ENCODE results near the gene TBC1D10A.

The TBC1D10A gene

GRCh38 chr22:30265823-30266444 lies 60.8 kb downstream of the TBC1D10A start:
- DNase-seq (ENCODE audit: low read depth in 2 of 2), result peak; percentile 83

DNA sequence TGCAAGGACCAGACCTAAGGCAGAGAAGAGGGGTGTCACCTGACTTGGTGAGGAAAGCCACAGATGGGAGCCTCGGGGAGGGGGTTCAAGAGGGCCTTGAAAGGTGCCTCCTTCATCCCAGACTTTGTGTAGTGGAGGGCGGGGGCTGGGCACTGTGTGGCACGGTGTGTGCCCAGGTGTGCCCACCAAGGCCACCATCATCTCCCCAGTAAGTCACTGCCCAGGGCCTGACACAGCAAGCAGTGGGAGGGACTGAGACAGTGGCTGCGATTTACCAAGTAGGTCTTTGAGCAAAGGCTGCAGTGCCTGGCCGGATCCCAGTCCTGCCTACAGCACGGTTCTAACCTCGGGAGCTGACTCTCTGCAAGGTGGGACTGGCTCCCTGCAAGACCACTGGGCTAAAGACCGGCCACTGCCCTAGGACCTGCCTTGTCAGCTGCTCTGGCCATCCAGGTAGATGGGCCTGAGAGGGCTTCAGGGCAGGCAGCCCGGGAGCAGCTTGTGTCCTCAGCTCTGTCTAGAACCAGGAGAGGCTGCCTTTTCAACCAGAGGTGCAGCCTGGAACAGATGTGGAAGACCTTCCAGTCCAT lies 61.5 kb downstream of the TBC1D10A start:
- no peak for DNase-seq (ENCODE audit: low read depth in 2 of 2)

- DNase-seq (ENCODE audit: low read depth in 2 of 2), result no peak
Measured at GRCh38 chr22:30263883-30264282, 62.9 kb downstream of the TBC1D10A start.

- peak; percentile 70 for DNase-seq (ENCODE audit: low read depth in 2 of 2)
Measured at GRCh38 chr22:30262917-30263741, 63.6 kb downstream of the TBC1D10A start.

GRCh38 chr22:30262112-30262511 lies 64.6 kb downstream of the TBC1D10A start:
- DNase-seq (ENCODE audit: low read depth in 2 of 2), result no peak

DNA sequence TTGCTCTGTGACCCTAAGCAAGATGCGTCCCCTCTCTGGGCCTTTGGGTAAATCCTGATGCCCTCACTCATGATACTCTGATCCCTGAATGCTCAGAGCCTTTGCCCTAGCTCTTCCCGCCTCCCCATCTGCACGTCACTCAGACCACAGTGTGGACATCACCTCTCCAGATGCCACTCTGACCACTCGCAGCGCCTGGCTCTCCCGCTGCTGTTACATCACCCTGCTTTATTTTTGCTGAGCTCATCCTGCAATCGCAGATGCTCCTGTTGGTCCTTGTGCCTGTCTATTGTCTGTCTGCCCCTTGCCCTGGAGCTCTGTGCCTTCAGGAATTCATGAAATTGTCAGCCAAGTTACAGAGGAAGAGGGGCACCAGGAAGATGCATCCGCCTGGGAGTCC lies 65.6 kb downstream of the TBC1D10A start:
- no peak for DNase-seq (ENCODE audit: low read depth in 2 of 2)

DNA sequence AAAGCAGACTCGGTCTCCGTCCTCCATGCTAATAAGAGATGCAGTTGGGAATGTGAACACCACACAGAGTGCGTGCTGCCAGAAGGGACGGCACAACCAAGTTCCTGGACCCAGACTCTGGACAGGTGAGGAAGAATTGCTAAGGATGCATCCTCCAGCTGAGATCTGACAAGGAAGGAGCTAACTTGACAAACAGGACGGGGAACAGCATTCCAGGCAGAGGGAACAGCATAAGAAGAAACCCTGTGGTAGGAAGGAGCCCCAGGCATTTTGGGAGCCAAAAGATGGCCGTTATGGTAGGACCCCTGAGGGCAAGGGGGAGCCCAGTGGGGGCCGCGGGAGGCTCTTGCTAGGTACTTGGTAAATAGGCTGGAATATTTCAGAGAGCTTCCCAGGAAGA lies 66.1 kb downstream of the TBC1D10A start:
- DNase-seq (ENCODE audit: low read depth in 2 of 2), result no peak

DNA sequence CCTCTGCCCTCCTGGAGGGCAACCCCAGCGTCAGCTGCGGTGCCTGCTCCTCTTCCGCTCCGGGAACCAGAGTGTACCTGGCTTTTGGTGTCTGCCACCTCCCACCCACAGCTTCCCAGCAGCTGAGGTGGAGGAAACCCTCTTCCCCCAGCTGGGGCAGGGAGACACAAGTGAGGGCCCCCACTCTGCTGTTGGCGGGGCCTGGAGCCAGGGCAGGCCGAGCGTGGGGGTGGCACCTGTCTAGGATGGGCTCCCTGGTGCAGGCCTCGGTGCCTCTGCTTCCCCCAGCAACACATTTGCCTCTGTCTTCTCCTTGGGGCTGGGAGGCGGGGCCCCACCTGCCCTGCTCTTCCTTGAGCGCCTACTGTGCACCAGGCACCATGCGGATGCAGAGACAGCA lies 66.5 kb downstream of the TBC1D10A start:
- DNase-seq (ENCODE audit: low read depth in 2 of 2), result no peak

GRCh38 chr22:30254314-30254713 lies 72.4 kb downstream of the TBC1D10A start:
- no peak for DNase-seq (ENCODE audit: low read depth in 2 of 2)

DNA sequence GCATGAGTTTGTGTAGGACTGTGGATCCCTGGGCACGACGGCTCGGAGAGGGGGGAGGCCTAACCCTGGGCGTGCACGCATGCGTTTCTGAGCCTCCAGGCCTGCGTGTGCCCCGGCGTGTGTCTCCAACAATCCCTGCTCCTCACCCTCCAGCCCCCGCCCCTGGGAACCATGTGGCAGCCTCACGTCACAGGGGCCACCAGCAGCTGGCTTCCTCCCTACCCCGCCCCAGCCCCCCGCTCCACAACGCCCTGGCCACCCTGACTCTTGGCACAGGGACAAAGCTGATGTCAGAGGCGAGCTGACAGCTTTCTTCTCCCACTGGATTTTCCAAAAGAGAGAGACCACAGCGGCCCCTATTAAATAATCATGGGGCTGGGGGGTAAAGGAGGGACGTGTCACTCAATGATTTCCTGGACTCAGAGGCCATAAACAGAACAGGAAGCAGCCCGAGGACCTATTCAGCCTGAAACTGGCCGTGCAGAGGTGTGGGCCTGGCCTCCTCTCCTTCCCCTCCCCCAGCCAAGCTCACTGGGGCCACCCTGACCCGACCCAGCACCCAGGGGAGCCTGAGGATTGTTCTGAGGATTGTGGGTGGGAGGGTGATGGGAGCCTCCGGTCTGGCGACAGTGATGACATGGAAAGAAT lies 73.4 kb downstream of the TBC1D10A start:
- DNase-seq (ENCODE audit: low read depth in 2 of 2), result no peak

- DNase-seq (ENCODE audit: low read depth in 2 of 2), result no peak
Measured at GRCh38 chr22:30252411-30253204, 74.1 kb downstream of the TBC1D10A start.

GRCh38 chr22:30251711-30252110 lies 75.0 kb downstream of the TBC1D10A start:
- no peak for DNase-seq (ENCODE audit: low read depth in 2 of 2)

- peak in 1 of 2 donors; percentile 31 for DNase-seq (ENCODE audit: low read depth in 2 of 2)
Measured at GRCh38 chr22:30250661-30251267, 76.0 kb downstream of the TBC1D10A start.

- DNase-seq (ENCODE audit: low read depth in 2 of 2), result no peak
Measured at GRCh38 chr22:30250039-30250565, 76.6 kb downstream of the TBC1D10A start.

DNA sequence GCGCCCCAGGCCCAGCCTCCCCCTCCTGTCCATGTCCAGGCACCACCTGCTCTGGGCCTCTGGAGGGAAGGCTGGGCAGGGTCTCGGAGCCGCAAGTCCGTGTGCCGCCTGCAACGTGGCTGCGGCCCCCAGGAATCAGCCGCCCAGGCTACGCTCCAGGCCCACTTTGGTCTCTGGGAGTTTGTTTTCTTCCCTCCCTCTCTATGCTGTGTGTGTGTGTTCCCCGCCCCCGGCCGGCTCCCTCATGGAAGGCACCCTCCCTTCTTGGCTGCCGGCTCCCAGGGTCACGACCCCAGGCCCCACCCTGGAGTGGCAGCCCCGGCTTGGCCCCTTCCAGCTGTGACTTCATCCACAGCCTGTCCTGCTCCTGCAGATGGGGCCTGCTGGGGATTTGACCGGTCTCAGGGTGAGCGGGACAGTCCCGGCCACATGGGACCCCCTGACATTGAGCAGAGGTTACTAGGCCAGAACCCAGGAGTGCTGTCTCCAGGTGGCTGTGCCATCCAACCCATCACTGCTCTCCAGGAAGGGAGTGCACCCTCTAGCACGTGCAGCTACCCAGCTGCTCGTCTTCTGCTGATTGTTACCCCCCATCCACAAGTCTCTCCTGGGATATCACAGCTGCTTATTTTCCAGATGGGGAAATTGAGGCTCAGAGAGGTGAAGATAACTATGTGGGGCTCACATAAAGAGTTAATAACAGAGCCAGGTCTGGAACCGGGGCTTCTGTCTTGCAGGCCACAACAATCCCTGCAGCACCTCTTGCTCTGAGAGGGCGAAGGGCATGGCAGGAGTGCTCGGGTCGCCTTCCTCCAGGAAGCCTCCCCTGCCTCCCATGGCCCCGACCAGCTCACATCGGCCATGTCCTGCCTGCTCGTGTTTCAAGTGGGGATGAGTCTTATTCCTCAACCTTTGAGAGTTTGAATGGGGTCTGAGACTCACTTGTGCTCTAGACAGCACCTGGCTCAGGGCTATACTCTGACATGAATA lies 77.4 kb downstream of the TBC1D10A start:
- DNase-seq (ENCODE audit: low read depth in 2 of 2), result no peak

DNA sequence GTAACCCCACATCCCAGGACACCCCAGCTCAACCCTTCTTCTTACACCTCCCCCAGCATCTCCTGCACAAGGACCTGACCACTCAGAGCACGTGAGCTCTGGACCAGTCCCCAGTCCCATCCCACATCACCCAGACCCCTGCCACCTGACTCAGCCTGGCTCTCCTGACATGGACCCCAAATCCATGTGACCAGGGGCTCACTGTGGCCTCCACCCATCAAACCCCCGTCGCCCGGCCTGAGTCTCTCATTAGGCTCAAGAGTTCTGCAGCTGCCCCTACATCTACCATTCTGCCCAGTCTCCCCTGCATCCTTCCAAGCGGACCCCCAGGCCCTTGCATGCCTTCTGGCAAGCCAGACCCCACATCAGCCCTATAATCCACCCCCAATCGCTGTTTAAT lies 78.3 kb downstream of the TBC1D10A start:
- DNase-seq (ENCODE audit: low read depth in 2 of 2), result no peak

DNA sequence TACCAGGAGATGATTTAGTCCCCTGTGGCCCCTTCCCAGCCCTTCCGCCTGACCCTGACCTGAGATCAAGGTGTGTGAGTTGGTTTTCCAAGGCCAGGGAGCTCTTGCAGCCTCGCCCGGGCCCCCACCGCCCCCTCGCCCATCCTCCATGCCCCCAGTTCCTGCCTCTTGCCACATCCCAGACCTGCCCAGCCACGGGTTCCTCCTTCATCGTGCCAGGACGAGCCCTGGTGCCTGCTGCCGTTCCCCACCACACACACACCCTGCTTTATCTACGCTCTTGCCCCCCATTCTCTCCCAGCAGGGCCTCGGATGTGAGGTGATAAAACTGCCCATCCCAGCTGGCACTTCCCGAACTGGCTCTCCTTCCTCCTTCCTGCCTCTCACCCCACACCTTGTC lies 78.8 kb downstream of the TBC1D10A start:
- DNase-seq (ENCODE audit: low read depth in 2 of 2), result no peak

- no peak for DNase-seq (ENCODE audit: low read depth in 2 of 2)
Measured at GRCh38 chr22:30247561-30247960, 79.2 kb downstream of the TBC1D10A start.

- no peak for DNase-seq (ENCODE audit: low read depth in 2 of 2)
Measured at GRCh38 chr22:30246814-30247376, 79.8 kb downstream of the TBC1D10A start.
